Measurements from ENCODE around the gene DDHD1.

- TF ChIP-seq RFX5 (IDR thresholded peaks at IDR 0.05) (no peak), MAX (IDR thresholded peaks at IDR 0.05) (no peak), CTCF (IDR thresholded peaks at IDR 0.05) (no peak), HEYL (CRISPR knock-in tag; IDR thresholded peaks at IDR 0.05) (no peak), SREBF2 (IDR thresholded peaks at IDR 0.05) (no peak), SMC3 (IDR thresholded peaks at IDR 0.05) (no peak), EHF (CRISPR knock-in tag; IDR thresholded peaks at IDR 0.05) (no peak), RCOR1 (IDR thresholded peaks at IDR 0.05; ENCODE audit: low read depth, low read length) (no peak), PBX3 (IDR thresholded peaks at IDR 0.05) (no peak), MYC (IDR thresholded peaks at IDR 0.05; ENCODE audit: borderline replicate concordance, low read length) (no peak)
Observed at GRCh38 chr14:53034036-53034435, 119.1 kb downstream of the DDHD1 start.

Data from A549 (cell line).